ENCODE measurements around the gene CDH24. TPM values are rescaled to one million over a fixed set of nuclear protein-coding genes. Genes with fewer than 3 reads are reported as not detected.

Gene CDH24
- total RNA-seq, 2 donors from 2014 or later = 1.1 to 6.2 TPM

DNA sequence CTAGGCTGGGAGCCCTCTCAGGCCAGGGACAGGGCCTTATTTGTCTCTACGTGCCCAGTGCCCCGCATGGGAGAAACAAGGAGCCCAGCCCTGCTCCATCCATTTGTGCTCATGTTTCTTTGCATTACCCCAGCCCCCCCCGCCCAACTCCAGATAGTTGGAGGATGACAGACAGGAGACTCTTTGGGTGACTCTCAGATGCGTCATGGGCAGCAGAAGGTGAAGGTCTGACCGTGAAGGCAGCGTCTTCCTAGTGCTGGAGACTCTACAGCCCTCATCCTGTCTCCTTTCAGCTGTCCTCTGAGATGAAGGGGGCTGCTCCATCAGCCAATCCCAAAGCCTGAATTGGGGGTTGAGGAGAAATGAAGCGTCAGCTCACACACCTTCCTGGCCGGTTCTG lies 15.6 kb downstream of the CDH24 start:
- Histone ChIP-seq H3K36me3 (no peaks in the 10 kb centered on the region), H3K4me1 (ENCODE audit: control insufficient read depth in 1 of 2, low read depth in 2 of 2) (no peaks in the 10 kb centered on the region), H3K27ac (no peak overlapping the region), H3K4me3 (no peak overlapping the region), H3K9me3 (no peaks in the 10 kb centered on the region), H3K27me3 (replicated peaks; ENCODE audit: insufficient read depth) (no peaks in the 10 kb centered on the region)
- TF ChIP-seq CTCF (IDR thresholded peaks at IDR 0.05) = no peak
- DNase-seq (ENCODE audit: low spot score) (no peak), ATAC-seq (ENCODE audit: insufficient number of reproducible peaks, low FRiP score, low read depth) (no peak)

DNA sequence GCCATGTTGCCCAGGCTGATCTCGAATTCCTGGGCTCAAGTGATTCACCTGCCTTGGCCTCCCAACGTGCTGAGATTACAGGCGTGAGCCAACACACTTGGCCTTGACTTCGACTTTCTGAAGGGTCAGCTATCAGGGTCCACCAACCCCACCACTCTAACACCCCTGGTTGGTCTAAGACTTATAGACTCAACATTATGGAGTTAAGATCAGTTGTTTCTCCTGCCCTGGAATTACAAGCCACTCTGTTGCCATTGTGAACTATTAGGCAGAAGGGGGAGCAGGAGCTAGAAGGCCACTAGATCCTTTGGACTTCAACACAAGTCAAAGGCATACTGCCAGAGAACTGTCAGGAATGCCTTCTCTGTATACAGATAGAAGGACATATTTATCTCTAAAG lies 17.2 kb downstream of the CDH24 start:
- Histone ChIP-seq H3K27me3 (replicated peaks; ENCODE audit: insufficient read depth) (no peaks in the 10 kb centered on the region), H3K4me1 (ENCODE audit: control insufficient read depth in 1 of 2, low read depth in 2 of 2) (no peaks in the 10 kb centered on the region), H3K9me3 (no peaks in the 10 kb centered on the region), H3K36me3 (no peaks in the 10 kb centered on the region), H3K27ac (no peak overlapping the region), H3K4me3 (no peak overlapping the region)
- ATAC-seq (ENCODE audit: insufficient number of reproducible peaks, low FRiP score, low read depth) (no peak), DNase-seq (ENCODE audit: low spot score) (no peak)
- no peak for TF ChIP-seq CTCF (IDR thresholded peaks at IDR 0.05)

DNA sequence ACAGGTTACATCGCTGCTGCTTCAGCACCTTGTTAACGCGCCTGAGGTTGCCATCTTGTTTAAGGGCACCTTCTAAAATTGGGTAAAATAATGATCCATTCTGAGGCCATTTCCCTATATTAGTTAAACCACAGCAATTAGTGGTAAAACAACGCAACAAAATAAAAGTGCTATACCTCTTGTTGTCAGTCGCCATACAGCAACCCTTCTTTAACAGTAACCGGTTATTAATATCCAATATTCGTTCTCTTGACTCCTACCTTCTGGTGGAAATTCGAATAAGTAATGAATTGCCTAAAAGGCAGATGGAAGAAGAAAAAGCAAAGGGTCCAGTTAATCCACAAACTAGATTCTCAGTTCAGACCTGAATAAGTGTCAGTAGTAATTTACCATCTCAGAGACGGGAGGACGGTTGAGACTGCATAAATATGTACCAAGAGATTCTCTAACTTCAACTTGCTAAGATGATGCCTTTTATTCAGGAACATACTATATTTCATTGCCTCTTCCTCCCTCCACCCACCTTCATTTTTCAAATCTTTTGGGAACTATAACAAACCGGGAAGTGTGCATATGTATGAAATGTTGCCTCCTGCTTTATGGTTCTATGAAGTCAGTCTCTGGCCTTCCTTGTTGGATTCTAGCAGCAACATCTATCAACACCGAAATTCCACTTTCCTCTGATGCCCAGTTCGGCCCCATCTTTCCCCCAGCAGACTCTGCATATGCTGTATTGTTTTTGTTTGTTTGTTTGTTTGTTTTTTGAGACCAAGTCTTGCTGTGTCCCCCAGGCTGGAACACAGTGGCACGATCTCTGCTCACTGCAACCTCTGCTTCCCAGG lies 21.8 kb downstream of the CDH24 start:
- no peak for ATAC-seq (ENCODE audit: insufficient number of reproducible peaks, low FRiP score, low read depth)

GRCh38 chr14:23034498-23035302 lies 22.6 kb downstream of the CDH24 start, which contains the start of gene PSMB5:
TSS of gene PSMB5 (minus strand) at chr14:23034900. CDS start at chr14:23034881, 19 bp downstream.
- ATAC-seq (ENCODE audit: insufficient number of reproducible peaks, low FRiP score, low read depth) (peak; percentile 96), DNase-seq (ENCODE audit: low spot score) (peak; percentile 73)
- Histone ChIP-seq H3K9me3 (no peaks in the 10 kb centered on the region), H3K27me3 (replicated peaks; ENCODE audit: insufficient read depth) (no peaks in the 10 kb centered on the region), H3K4me1 (ENCODE audit: control insufficient read depth in 1 of 2, low read depth in 2 of 2) (peaks cover 9 to 16% of the 10 kb centered on the region in 2 donors), H3K36me3 (peaks cover 17% of the 10 kb centered on the region), H3K27ac (peak within 1 kb of the TSS; percentile 95), H3K4me3 (peak within 1 kb of the TSS; percentile 99)
- TF ChIP-seq CTCF (IDR thresholded peaks at IDR 0.05) = no peak

More for the DNA sequence above, 21.8 kb downstream of the CDH24 start:
- Histone ChIP-seq H3K4me1 (ENCODE audit: control insufficient read depth in 1 of 2, low read depth in 2 of 2) (peaks cover 9 to 16% of the 10 kb centered on the region in 2 donors), H3K27me3 (replicated peaks; ENCODE audit: insufficient read depth) (no peaks in the 10 kb centered on the region), H3K36me3 (peaks cover 14% of the 10 kb centered on the region), H3K9me3 (no peaks in the 10 kb centered on the region), H3K4me3 (peak overlapping the region; percentile 99), H3K27ac (peak overlapping the region; percentile 95)
- DNase-seq (ENCODE audit: low spot score) = no peak
- no peak for TF ChIP-seq CTCF (IDR thresholded peaks at IDR 0.05)

Measured in thoracic aorta (tissue), 2 donors.